ENCODE measurements around the gene IL27RA. TPM values are rescaled to one million over a fixed set of nuclear protein-coding genes. Genes with fewer than 3 reads are reported as not detected.
A peak's percentile ranks its signal among the peaks of the same experiment; 100 is the strongest.

IL27RA gene
- total RNA-seq, 2 donors from 2014 or later, result 1.3 to 3.6 TPM

DNA sequence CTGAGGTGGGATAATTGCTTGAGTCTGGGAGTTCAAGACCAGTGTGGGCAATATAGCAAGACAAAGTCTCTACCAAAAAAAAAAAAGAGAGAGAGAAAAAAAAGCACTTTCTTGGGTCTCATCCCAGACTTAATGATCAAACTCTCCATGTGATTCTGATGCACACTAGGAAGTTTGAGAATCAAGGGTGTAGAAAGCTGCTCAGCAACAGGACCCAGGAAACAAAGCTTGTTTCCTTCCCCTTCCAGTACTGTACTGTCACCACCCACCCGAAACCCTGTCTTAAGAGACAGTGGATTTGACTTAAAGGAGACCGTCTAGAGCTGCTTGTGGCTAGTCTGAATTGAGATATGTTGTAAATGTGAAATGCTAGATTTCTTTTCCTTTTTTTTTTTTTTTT is 46.8 kb downstream of the IL27RA start:
- H3K27ac ChIP-seq, result no peak overlapping the region
- no peak overlapping the region for H3K4me3 ChIP-seq
- 52 to 78% methylated on average over 2 of the region's 2 CpGs for WGBS, 2 donors
- no peak for TF ChIP-seq POLR2A (IDR thresholded peaks at IDR 0.05)
- TF ChIP-seq, protein P1, sequence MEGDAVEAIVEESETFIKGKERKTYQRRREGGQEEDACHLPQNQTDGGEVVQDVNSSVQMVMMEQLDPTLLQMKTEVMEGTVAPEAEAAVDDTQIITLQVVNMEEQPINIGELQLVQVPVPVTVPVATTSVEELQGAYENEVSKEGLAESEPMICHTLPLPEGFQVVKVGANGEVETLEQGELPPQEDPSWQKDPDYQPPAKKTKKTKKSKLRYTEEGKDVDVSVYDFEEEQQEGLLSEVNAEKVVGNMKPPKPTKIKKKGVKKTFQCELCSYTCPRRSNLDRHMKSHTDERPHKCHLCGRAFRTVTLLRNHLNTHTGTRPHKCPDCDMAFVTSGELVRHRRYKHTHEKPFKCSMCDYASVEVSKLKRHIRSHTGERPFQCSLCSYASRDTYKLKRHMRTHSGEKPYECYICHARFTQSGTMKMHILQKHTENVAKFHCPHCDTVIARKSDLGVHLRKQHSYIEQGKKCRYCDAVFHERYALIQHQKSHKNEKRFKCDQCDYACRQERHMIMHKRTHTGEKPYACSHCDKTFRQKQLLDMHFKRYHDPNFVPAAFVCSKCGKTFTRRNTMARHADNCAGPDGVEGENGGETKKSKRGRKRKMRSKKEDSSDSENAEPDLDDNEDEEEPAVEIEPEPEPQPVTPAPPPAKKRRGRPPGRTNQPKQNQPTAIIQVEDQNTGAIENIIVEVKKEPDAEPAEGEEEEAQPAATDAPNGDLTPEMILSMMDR (IDR thresholded peaks at IDR 0.05), result no peak
- H3K4me1 ChIP-seq, result peaks cover 38% of the 10 kb centered on the region
- no peaks in the 10 kb centered on the region for H3K9me3 ChIP-seq
- H3K27me3 ChIP-seq, result no peaks in the 10 kb centered on the region
- no peak for ATAC-seq
- no peak for DNase-seq
- H3K36me3 ChIP-seq (replicated peaks in 1 of 2; ENCODE audit: insufficient read depth in 1 of 2, low read depth in 2 of 2), result no peaks in the 10 kb centered on the region
- intact Hi-C loops (cut with DNase I), result no loop called here

GRCh38 chr19:14080887-14081796 is 49.6 kb downstream of the IL27RA start:
- intact Hi-C loops (cut with DNase I), result loop anchor here (10.0 kb wide), 1 partner anchor 54 kb away; the partner anchor contains the start of gene ASF1B
- peaks cover 36% of the 10 kb centered on the region for H3K4me1 ChIP-seq
- WGBS, 2 donors, result 0 to 1% methylated on average over 33 to 50 of the region's 50 CpGs

GRCh38 chr19:14081797-14082674 is 50.5 kb downstream of the IL27RA start:
- no peaks in the 10 kb centered on the region for H3K27me3 ChIP-seq

More at GRCh38 chr19:14080887-14081796, 49.6 kb downstream of the IL27RA start:
- peak; percentile 95 for ATAC-seq
- DNase-seq, result peak; percentile 99 to 100 (median 99)
- Histone ChIP-seq H3K36me3 (replicated peaks in 1 of 2; ENCODE audit: insufficient read depth in 1 of 2, low read depth in 2 of 2) (no peaks in the 10 kb centered on the region), H3K9me3 (no peaks in the 10 kb centered on the region), H3K27me3 (no peaks in the 10 kb centered on the region), H3K4me3 (peak overlapping the region; percentile 63 to 70), H3K27ac (peak overlapping the region; percentile 79 to 96 (median 93))
- TF ChIP-seq POLR2A (IDR thresholded peaks at IDR 0.05), result peak; percentile 66 to 96 (median 94)
- TF ChIP-seq, protein P1 (IDR thresholded peaks at IDR 0.05), result peak in 1 of 7 experiments; percentile 16

DNA sequence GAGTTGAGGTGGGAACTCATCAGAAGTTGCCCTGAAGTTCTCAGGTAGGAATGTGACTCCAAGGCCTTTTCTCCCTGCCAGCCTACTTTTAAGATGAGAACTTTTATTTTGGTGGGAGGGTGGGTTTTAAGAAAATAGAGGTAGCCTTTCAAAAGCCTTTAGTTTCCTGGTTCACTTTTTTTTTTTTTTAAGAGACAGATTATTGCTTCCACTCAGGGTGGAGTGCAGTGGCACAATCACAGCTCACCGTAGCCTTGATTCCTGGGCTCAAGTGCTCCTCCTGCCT is 51.1 kb downstream of the IL27RA start:
- no peak for DNase-seq
- Histone ChIP-seq H3K4me1 (peaks cover 34% of the 10 kb centered on the region), H3K9me3 (no peaks in the 10 kb centered on the region), H3K36me3 (replicated peaks in 1 of 2; ENCODE audit: insufficient read depth in 1 of 2, low read depth in 2 of 2) (no peaks in the 10 kb centered on the region), H3K27ac (peak overlapping the region in 3 of 4 donors; percentile 92 to 96 (median 94)), H3K4me3 (peak overlapping the region in 1 of 2 donors; percentile 70), H3K27me3 (no peaks in the 10 kb centered on the region)
- WGBS, 2 donors, result 0 to 25% methylated on average over 1 of the region's 1 CpG
- ATAC-seq, result no peak
- intact Hi-C loops (cut with DNase I), result loop anchor here (10.0 kb wide), 1 partner anchor 52 kb away; the partner anchor contains the start of gene ASF1B
- no peak for TF ChIP-seq POLR2A (IDR thresholded peaks at IDR 0.05)
- TF ChIP-seq, protein P1 (IDR thresholded peaks at IDR 0.05), result no peak

More at GRCh38 chr19:14081797-14082674, 50.5 kb downstream of the IL27RA start:
- Histone ChIP-seq H3K36me3 (replicated peaks in 1 of 2; ENCODE audit: insufficient read depth in 1 of 2, low read depth in 2 of 2) (no peaks in the 10 kb centered on the region), H3K27ac (peak overlapping the region; percentile 79 to 96 (median 93)), H3K4me3 (peak overlapping the region; percentile 63 to 70), H3K9me3 (no peaks in the 10 kb centered on the region), H3K4me1 (peaks cover 34% of the 10 kb centered on the region)
- WGBS, 2 donors, result 7 to 28% methylated on average over 7 to 24 of the region's 24 CpGs
- ATAC-seq (peak; percentile 25), DNase-seq (peak; percentile 52 to 67 (median 61))
- intact Hi-C loops (cut with DNase I), result loop anchor here (10.0 kb wide), 1 partner anchor 53 kb away; the partner anchor contains the start of gene ASF1B
- TF ChIP-seq POLR2A (IDR thresholded peaks at IDR 0.05), result peak in 1 of 3 donors; percentile 8
- TF ChIP-seq, protein P1 (IDR thresholded peaks at IDR 0.05), result no peak
